HG03432 (cell line): ENCODE measurements around the gene BOC.

Source experiments
- ATAC-seq: cut with Tn5 transposase; IDR thresholded peaks from one replicate; pipeline ENCODE4 v1.9.1; 2021; ENCODE audit warnings: mild to moderate bottlenecking, moderate library complexity; ENCODE audit not compliant: unreplicated experiment

The BOC gene

GRCh38 chr3:113283306-113283705, 71.9 kb downstream of the BOC start:
- ATAC-seq = no peak

DNA sequence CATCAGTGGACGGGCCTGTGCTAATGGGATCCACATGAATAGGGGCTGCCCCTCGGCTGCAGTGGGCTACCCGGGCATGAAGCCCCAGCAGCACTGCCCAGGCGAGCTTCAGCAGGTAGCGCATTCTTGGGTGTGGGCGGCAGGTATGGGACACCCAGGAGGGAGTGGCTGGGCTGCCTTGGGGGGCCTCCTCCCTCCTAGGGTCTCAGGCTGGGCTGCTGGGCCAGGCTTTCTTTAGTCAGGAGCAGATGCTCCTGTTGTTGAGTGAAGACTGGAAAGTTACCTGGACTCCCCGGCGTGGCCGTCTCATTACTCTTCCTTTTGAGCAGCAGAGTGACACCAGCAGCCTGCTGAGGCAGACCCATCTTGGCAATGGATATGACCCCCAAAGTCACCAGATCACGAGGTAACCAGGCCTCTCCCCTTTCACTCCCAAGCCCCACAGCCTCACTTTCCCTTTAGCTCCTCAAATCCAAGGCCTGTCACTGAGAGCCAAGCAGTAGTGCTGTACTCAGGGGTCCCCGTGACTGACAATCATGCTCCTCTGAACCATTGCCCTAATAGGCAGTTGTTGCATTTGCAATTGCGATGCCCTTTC, 73.2 kb downstream of the BOC start:
- ATAC-seq = no peak

DNA sequence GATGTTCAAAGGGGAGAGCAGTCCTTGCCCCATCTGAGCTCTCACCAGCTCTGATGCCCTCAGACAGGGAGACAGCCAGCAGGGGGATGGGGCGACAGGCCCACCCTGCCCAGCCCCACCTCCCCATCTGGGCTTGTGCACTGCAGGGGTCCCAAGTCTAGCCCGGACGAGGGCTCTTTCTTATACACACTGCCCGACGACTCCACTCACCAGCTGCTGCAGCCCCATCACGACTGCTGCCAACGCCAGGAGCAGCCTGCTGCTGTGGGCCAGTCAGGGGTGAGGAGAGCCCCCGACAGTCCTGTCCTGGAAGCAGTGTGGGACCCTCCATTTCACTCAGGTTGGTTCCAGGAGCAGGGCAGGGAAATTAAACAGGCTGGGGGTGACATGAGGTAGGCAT, 73.9 kb downstream of the BOC start:
- no peak for ATAC-seq

DNA sequence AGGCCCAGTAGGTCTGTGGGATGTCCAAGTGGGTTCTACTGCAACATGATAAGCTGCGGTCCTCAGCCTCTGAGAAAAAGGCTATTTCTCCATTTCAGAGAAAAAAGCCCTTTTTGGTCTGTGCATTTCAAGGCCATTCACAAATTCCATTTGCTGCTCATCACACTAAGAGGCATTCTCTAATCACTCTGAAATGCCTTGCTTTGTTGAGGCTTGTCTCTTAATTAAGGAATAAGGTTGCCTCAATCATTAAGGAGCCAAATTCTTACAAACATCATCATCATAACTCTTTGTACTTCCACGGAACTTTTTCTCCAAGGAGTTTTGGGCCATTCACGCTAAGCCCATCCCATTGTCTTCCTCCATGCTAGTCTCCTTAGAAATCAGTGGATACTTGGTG, 74.4 kb downstream of the BOC start:
- ATAC-seq = no peak

- no peak for ATAC-seq
These were observed 75.2 kb downstream of the BOC start for GRCh38 chr3:113286524-113286923.

DNA sequence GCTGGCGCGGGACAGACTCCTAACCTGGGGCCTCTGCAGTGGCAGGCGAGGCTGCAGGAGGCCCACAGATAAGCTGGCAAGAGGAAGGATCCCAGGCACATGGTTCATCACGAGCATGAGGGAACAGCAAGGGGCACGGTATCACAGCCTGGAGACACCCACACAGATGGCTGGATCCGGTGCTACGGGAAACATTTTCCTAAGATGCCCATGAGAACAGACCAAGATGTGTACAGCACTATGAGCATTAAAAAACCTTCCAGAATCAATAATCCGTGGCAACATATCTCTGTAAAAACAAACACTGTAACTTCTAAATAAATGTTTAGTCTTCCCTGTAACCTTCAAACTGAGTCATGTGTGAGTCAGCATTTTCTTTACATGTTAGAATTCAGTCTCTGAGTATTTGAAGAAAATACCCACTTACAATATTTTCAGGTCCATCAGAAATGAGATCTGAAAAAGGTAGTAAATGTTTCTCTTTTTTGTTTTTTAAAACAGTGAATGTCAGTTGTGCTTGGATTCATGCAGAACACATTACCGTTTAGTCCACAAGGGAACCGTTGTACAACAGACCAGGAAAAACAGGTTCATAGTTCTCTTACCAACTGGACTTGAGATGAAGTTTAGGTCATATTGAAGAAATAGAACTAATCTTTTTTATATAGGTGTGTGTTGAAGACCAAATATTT, 75.9 kb downstream of the BOC start:
- ATAC-seq = no peak

DNA sequence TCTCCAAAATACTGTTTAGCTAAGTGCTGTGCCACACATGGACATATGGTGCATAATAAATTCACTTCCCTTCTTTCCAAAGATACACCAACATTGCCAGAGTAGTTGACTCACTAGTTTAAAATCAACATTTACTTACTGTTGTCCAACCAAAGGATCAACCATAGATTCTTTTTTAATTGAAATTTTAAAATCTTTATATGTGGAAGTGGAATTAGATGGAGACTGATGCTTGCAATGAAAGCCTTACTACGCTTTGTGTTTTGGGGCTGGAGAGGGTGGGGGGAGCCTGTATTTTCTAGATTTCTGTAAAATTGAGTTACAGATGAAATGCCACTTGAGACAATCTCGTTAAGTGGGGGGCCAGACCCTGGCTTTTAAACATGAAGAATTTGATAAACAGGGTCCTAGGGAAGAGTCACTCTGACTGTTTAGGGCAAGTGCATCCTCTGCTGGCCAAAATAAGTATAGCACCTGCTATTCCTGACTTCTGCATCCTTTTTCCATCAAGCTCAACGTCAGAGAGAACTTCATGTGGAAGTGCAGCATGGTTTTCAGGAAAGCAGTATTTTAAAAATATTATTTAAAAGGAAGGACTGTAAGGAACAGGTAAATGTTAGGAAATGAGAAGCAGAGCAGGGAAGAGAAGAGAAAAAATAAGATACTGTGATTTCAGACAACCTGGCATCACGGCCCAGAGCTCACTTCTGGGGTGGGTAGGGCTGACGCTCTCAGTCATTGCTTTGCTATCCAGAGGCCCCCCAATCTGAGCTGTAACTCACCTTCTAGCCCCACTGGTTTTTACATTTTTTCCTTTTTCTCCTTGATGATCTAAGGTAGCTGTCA, 76.7 kb downstream of the BOC start:
- no peak for ATAC-seq

GRCh38 chr3:113288881-113289280, 77.5 kb downstream of the BOC start:
- ATAC-seq = no peak

- no peak for ATAC-seq
These were observed 80.2 kb downstream of the BOC start for GRCh38 chr3:113291572-113291971.

- no peak for ATAC-seq
These were observed 81.6 kb downstream of the BOC start for GRCh38 chr3:113292933-113293332.

- no peak for ATAC-seq
These were observed 82.0 kb downstream of the BOC start for GRCh38 chr3:113293348-113293747.

DNA sequence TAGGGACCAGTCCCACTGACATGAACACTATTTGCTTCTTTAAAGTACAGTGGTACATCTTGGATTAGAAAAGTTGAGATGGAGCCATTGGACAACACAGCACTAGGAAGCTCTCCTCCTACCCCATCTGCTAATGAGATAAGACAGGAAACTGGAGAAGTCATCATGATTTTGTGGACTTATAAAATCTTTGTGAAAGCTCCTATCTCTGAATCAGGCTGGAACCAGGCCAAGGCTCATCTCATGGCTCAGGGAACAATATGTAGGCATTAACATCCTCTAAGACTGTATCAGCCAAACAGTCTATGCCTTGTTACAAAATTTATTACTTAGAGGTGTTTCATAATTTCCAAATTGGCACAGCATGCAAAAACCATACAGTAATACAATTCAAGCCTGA, 84.1 kb downstream of the BOC start:
- ATAC-seq = no peak

- ATAC-seq = no peak
These were observed 85.9 kb downstream of the BOC start for GRCh38 chr3:113297287-113297686.

DNA sequence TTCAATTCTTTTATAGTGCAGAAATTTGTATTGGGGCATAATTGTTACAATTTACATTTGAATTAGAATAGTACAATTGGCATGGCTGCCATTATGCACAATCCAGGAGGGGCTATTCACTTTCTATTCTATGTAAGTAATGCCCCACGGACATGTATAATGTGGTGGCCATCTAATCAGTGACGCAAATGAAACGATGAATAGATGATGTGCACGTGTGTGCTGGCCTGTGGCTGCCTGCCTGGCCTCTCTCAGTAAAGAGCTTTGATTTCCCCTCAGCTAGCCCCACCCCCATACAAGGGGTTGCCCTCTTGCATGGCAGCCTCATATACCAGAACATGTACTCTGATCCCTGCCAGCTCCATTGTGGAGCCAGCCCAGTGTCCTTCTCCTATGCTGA, 86.5 kb downstream of the BOC start:
- ATAC-seq = no peak

DNA sequence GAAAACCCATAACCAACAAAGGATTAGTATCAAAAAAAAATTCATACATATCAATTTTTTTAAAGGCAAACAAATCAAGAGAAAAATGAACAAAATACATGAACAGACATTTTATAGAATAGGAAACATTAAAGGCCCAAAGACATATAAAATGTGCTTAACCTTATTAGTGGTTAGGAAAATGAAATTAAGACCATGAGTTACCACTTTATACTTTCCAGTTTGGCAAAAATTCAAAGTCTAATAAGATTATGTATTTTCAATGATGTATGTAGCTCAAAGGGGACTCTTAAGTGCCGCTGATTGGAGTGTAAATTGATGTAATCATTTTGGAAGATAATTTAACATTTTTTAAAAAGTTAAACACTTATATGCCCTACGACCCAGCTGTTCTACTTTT, 89.2 kb downstream of the BOC start:
- ATAC-seq = no peak

- no peak for ATAC-seq
These were observed 92.7 kb downstream of the BOC start for GRCh38 chr3:113304102-113304501.

DNA sequence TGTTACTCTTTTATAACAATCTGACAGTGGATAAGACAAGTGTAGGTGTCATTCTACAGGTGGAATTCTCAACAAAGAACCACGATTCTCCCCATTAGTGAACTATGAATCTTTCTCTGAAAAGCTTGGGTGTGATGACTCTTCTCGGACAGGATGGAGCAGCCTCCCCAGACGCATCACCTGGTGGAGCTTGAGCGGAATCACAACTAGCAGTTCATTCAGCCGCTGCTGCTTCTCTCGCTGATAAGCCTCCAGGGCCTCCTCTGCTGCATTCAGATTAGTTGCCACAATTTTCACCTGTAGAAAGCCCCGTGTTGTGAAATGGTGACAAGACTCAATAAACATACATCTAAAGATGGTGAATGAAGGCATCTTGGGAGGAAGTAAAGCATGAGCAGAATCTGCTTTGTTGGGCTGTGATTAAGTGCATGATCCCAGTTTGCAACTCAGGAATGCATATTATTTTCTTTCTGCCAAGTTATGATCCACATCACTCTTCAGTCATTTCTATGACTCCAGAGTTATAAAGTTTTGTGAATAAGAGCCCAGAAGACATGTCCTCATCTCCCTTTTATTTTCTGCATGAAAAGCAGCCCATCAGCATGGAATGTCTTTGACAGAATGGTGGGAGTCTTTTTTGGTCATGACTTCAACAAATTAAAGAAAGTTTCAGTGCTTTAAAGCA, 93.6 kb downstream of the BOC start:
- no peak for ATAC-seq

DNA sequence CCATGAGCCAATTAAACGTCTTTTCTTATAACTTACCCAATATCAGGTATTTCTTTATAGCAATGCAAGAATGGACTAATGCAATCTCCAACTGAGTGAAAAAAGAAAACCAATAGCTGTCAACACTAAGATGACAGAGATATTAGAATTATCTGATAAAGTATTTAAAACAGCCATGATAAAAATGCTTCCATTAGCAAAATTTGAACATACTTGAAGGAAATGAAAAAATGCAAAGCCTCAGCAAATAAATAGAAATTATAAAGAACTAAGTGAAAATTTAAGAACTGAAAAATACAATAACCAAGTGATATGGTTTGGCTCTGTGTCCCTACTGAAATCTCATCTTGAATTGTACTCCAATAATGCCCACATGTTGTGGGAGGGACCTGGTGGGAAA, 99.6 kb downstream of the BOC start:
- ATAC-seq = no peak

GRCh38 chr3:113312416-113312815, 101.1 kb downstream of the BOC start:
- ATAC-seq = no peak

- no peak for ATAC-seq
These were observed 103.6 kb downstream of the BOC start for GRCh38 chr3:113314923-113315322.

GRCh38 chr3:113329757-113330156, 118.4 kb downstream of the BOC start:
- no peak for ATAC-seq

DNA sequence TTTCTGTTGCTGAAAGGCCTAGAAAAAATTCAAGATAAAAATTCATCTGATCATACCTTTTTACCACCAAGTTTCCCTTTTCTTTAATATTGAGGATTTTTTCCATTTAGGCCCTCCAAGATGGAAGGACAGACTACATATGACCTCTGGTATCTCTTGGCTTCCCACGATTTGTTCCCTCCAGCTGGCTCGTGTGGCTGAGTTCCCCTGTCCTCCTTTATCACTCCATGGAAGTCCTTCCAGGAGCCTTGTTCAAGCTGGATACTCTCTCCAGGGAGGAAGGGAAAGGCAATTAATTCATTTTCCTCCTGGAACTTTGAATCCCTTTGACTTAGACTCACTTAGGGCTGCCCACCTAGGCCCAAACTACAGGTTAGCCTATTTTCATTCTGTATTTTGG, 119.4 kb downstream of the BOC start:
- no peak for ATAC-seq
